Astrocyte of the hippocampus (primary cell): ENCODE measurements around the gene DPF3.
A peak's percentile ranks its signal among the peaks of the same experiment; 100 is the strongest.

Experiments
- DNase-seq: peaks from one replicate; pipeline ENCODE4 v3.0.0; 2011; ENCODE audit warnings: low read depth, low spot score

DPF3 gene

GRCh38 chr14:72682188-72682587, 211.7 kb downstream of the DPF3 start:
- DNase-seq: no peak

GRCh38 chr14:72680853-72681640, 212.9 kb downstream of the DPF3 start:
- DNase-seq: no peak

- DNase-seq: peak; percentile 44
Measured at GRCh38 chr14:72679536-72680151, 214.3 kb downstream of the DPF3 start.

- peak; percentile 63 for DNase-seq
Measured at GRCh38 chr14:72679141-72679535, 214.8 kb downstream of the DPF3 start.

- DNase-seq: no peak
Measured at GRCh38 chr14:72678356-72678755, 215.5 kb downstream of the DPF3 start.

GRCh38 chr14:72677664-72678063, 216.2 kb downstream of the DPF3 start:
- DNase-seq: no peak

GRCh38 chr14:72675126-72675525, 218.8 kb downstream of the DPF3 start:
- no peak for DNase-seq

GRCh38 chr14:72673179-72673578, 220.7 kb downstream of the DPF3 start:
- DNase-seq: no peak

- DNase-seq: peak; percentile 79
Measured at GRCh38 chr14:72666610-72667009, 227.3 kb downstream of the DPF3 start.

- DNase-seq: peak; percentile 95
Measured at GRCh38 chr14:72665259-72665658, 228.6 kb downstream of the DPF3 start.

- no peak for DNase-seq
Measured at GRCh38 chr14:72664651-72665050, 229.2 kb downstream of the DPF3 start.

- DNase-seq: no peak
Measured at GRCh38 chr14:72663956-72664650, 229.8 kb downstream of the DPF3 start.

- DNase-seq: no peak
Measured at GRCh38 chr14:72663076-72663487, 230.8 kb downstream of the DPF3 start.

- no peak for DNase-seq
Measured at GRCh38 chr14:72662214-72662613, 231.7 kb downstream of the DPF3 start.

- no peak for DNase-seq
Measured at GRCh38 chr14:72657214-72657921, 236.5 kb downstream of the DPF3 start.

- DNase-seq: no peak
Measured at GRCh38 chr14:72653026-72653425, 240.9 kb downstream of the DPF3 start.

- DNase-seq: peak; percentile 65
Measured at GRCh38 chr14:72652179-72652578, 241.7 kb downstream of the DPF3 start.

- DNase-seq: peak; percentile 59
Measured at GRCh38 chr14:72651714-72652113, 242.2 kb downstream of the DPF3 start.

- peak; percentile 61 for DNase-seq
Measured at GRCh38 chr14:72651081-72651480, 242.8 kb downstream of the DPF3 start.

- no peak for DNase-seq
Measured at GRCh38 chr14:72649603-72650227, 244.2 kb downstream of the DPF3 start.

GRCh38 chr14:72647782-72648181, 246.1 kb downstream of the DPF3 start:
- no peak for DNase-seq
